Endothelial cell of umbilical vein (primary cell): ENCODE results near the gene RBSN. TPM values are rescaled to one million over a fixed set of nuclear protein-coding genes. Genes with fewer than 3 reads are reported as not detected.
A peak's percentile ranks its signal among the peaks of the same experiment; 100 is the strongest.

Source experiments
- BruUV-seq: library from RNA; stranded (reverse); fragments of 400-500 nt; replicated peaks from 2 replicates; lab custom pipeline; 2021; lab: Mats Ljungman, UMichigan
- CTCF ChIA-PET: fragments of 300-600, 350-600 bp; sonication (Branson Sonifier 250); formaldehyde crosslinking; loops from one replicate; lab custom pipeline; 2021; ENCODE audit warnings: antibody characterized with exemption, inconsistent platforms; lab: Charles Lee
- POLR2A ChIA-PET: fragments of 300-600, 350-600 bp; sonication (Branson Sonifier 250); formaldehyde crosslinking; loops from one replicate; lab custom pipeline; 2021; ENCODE audit warnings: antibody characterized with exemption, inconsistent platforms; lab: Charles Lee
- DNase-seq: peaks from one replicate; pipeline ENCODE4 v3.0.0-alpha.2; 2011; ENCODE audit warnings: low read depth, low spot score
- FAIRE-seq: peaks from 2 replicates; lab custom pipeline; 2011; peaks lifted over from hg19 to GRCh38; lab: Jason Lieb, UNC
- H2AFZ ChIP-seq: 2 replicates; pipeline ENCODE4 v1.6.0; 2012; ENCODE audit warnings: low read depth, low read length, control low read depth, inconsistent platforms
- H3K27ac ChIP-seq: 2 replicates; pipeline ENCODE4 v1.5.1; 2011; ENCODE audit warnings: low read depth, mild to moderate bottlenecking, control low read depth, low read length, moderate library complexity; ENCODE audit not compliant: insufficient read depth
- H3K27me3 ChIP-seq, 2 experiments: 2 replicates each; pipeline versions ENCODE4 v1.6.0 to v1.6.1; 2011; ENCODE audit warnings: low read length in 2 of 2, mixed read lengths in 1 of 2; ENCODE audit not compliant: control insufficient read depth in 2 of 2, insufficient read depth in 2 of 2
- H3K36me3 ChIP-seq, 2 experiments: 2 replicates in 1 of 2; 3 replicates in 1 of 2; pipeline ENCODE4 v1.5.1; 2011; ENCODE audit warnings: low read length in 2 of 2, mild to moderate bottlenecking in 1 of 2, moderate library complexity in 1 of 2; ENCODE audit not compliant: control insufficient read depth in 2 of 2, insufficient read depth in 2 of 2; ENCODE audit errors: extremely low read depth in 1 of 2
- H3K4me1 ChIP-seq: 3 replicates; pipeline ENCODE4 v1.5.1; 2011; ENCODE audit warnings: mild to moderate bottlenecking, low read length; ENCODE audit not compliant: control insufficient read depth, insufficient read depth; ENCODE audit errors: extremely low read depth
- H3K4me2 ChIP-seq: 2 replicates; pipeline ENCODE4 v1.6.1; 2011; ENCODE audit warnings: low read length, control low read depth, mixed read lengths; ENCODE audit not compliant: insufficient read depth
- H3K4me3 ChIP-seq, 3 experiments: fragments of 200-600 bp in 1 of 3; sonication (generic), shearing (Covaris generic) in 1 of 3; replicated peaks in 1 of 3; 2 replicates each; pipeline ENCODE4 v1.5.1; 2011 to 2016; ENCODE audit warnings: control low read depth in 3 of 3, low read length in 3 of 3, mild to moderate bottlenecking in 2 of 3, inconsistent platforms in 1 of 3, low read depth in 1 of 3, moderate library complexity in 1 of 3; ENCODE audit not compliant: insufficient read depth in 1 of 3
- H3K79me2 ChIP-seq: 2 replicates; pipeline ENCODE4 v1.6.0; 2012; ENCODE audit warnings: low read length, inconsistent platforms; ENCODE audit not compliant: control insufficient read depth, insufficient read depth
- H3K9ac ChIP-seq: replicated peaks from 2 replicates; pipeline ENCODE3; 2011; ENCODE audit warnings: low read length, control low read depth; ENCODE audit not compliant: insufficient read depth; ENCODE audit errors: extremely low read depth
- H3K9me1 ChIP-seq: replicated peaks from 3 replicates; pipeline ENCODE4 v1.6.0; 2011; ENCODE audit warnings: mild to moderate bottlenecking, low read length; ENCODE audit not compliant: control insufficient read depth, insufficient read depth; ENCODE audit errors: extremely low read depth
- H3K9me3 ChIP-seq: replicated peaks from 2 replicates; pipeline ENCODE4 v1.5.1; 2012; ENCODE audit warnings: low read length, inconsistent platforms; ENCODE audit not compliant: control insufficient read depth, insufficient read depth
- H4K20me1 ChIP-seq: replicated peaks from 2 replicates; pipeline ENCODE3; 2011; ENCODE audit warnings: mild to moderate bottlenecking, low read length; ENCODE audit not compliant: control insufficient read depth, insufficient read depth; ENCODE audit errors: extremely low read depth
- EZH2 ChIP-seq: IDR thresholded peaks from 2 replicates; pipeline ENCODE4 v1.6.1; 2012; ENCODE audit warnings: borderline replicate concordance, low read depth, mild to moderate bottlenecking, moderate library complexity, low read length, inconsistent platforms; ENCODE audit not compliant: severe bottlenecking
- FOS ChIP-seq: IDR thresholded peaks from 2 replicates; pipeline ENCODE4 v1.6.1; 2011; ENCODE audit warnings: mild to moderate bottlenecking, low read length, moderate library complexity, borderline replicate concordance; ENCODE audit not compliant: insufficient read depth
- GATA2 ChIP-seq: IDR thresholded peaks from 2 replicates; pipeline ENCODE4 v1.7.0; 2011; ENCODE audit warnings: low read depth, mild to moderate bottlenecking, moderate library complexity, mixed read lengths, low read length; ENCODE audit not compliant: insufficient read length, insufficient read depth
- JUN ChIP-seq: IDR thresholded peaks from 2 replicates; pipeline ENCODE4 v1.6.1; 2011; ENCODE audit warnings: borderline replicate concordance, low read depth; ENCODE audit not compliant: insufficient read length, insufficient read depth
- MYC ChIP-seq: IDR thresholded peaks from one replicate; pipeline ENCODE4 v1.6.1; 2011; ENCODE audit warnings: mild to moderate bottlenecking, low read depth, low read length
- POLR2A ChIP-seq: IDR thresholded peaks from 2 replicates; pipeline ENCODE4 v1.6.1; 2012; ENCODE audit warnings: low read depth, mild to moderate bottlenecking, control low read depth, low read length
- POLR2AphosphoS5 ChIP-seq: IDR thresholded peaks from 2 replicates; pipeline ENCODE4 v1.6.1; 2012; ENCODE audit warnings: low read depth, mild to moderate bottlenecking, control low read depth, low read length, moderate library complexity; ENCODE audit not compliant: insufficient read depth
- dilution Hi-C: fragments of 300-500 bp; cut with MboI; formaldehyde crosslinking; loops from one replicate; pipeline ENCODE4 v1.15.0; 2019; ENCODE audit warnings: low sequenced_read_pairs; ENCODE audit not compliant: extremely low pct_ligation_motif_present
- intact Hi-C: fragments of 100-400 bp; cut with micrococcal nuclease; formaldehyde crosslinking; loops from one replicate; pipeline ENCODE4 v1.10.0; 2022
- polyA plus RNA-seq, 4 experiments: library from polyadenylated mRNA; depleted of rRNA in 3 of 4; stranded (reverse) in 3 of 4; unstranded in 1 of 4; fragments of >200 nt; gene quantifications; 2 replicates each; pipeline versions ENCODE4 v1.2.1 to v1.2.3, GENCODE V29; 2011 to 2012; ENCODE audit warnings: missing spikeins in 1 of 4
- total RNA-seq: library from RNA; stranded (reverse); gene quantifications from 2 replicates; pipeline ENCODE4 v1.2.3, GENCODE V29; 2021
- TF ChIP-seq, protein P1 (sequence below): IDR thresholded peaks from 2 replicates; pipeline ENCODE4 v1.6.1; 2011; ENCODE audit not compliant: insufficient read depth, insufficient read length
- TF ChIP-seq, protein P2 (sequence below), 2 donors: IDR thresholded peaks; 1 replicate in 1 of 2; 2 replicates in 1 of 2; pipeline ENCODE4 v1.5.1; 2011; ENCODE audit warnings: low read length in 2 of 2, mild to moderate bottlenecking in 2 of 2, moderate library complexity in 2 of 2, control low read depth in 1 of 2, inconsistent platforms in 1 of 2, low read depth in 1 of 2; ENCODE audit not compliant: insufficient read depth in 1 of 2; ENCODE audit errors: extremely low read depth in 1 of 2

Gene RBSN
- total and polyA plus RNA-seq, 2 donors (not counting 3 experiments of a cell fraction or from before 2014, with no cell fraction given) = 6.7 to 23.6 TPM

DNA sequence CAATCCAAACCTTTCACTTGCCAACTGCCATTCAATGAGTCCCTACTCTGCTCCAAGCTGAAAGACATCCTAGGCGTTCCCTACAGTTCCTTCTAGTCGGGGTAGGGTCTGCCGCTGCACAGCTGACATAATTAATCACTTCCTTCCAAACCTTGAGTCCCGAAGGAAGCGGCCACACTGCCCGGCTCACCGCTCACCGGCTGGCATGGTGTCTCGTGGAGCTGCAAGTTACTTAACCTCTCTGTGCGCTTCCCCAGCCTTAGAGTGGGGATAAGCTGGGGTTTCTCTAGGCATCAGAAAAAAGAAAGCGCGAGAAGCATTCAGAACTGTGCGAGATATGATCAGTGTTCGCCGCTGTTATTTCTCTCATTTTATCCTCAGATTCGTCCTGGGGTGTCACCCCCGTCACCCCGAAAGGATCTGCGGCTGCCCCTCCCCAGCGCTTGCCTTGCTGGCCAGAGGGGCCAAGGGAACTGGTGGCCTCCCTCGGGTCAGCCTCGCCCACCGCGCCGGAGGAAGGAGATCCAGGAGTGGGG, 34.6 kb downstream of the RBSN start:
- no peak for TF ChIP-seq FOS
- TF ChIP-seq, protein P1, sequence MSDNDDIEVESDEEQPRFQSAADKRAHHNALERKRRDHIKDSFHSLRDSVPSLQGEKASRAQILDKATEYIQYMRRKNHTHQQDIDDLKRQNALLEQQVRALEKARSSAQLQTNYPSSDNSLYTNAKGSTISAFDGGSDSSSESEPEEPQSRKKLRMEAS = no peak
- no peak for TF ChIP-seq JUN
- TF ChIP-seq POLR2AphosphoS5 = peak; percentile 55
- TF ChIP-seq, protein P2, sequence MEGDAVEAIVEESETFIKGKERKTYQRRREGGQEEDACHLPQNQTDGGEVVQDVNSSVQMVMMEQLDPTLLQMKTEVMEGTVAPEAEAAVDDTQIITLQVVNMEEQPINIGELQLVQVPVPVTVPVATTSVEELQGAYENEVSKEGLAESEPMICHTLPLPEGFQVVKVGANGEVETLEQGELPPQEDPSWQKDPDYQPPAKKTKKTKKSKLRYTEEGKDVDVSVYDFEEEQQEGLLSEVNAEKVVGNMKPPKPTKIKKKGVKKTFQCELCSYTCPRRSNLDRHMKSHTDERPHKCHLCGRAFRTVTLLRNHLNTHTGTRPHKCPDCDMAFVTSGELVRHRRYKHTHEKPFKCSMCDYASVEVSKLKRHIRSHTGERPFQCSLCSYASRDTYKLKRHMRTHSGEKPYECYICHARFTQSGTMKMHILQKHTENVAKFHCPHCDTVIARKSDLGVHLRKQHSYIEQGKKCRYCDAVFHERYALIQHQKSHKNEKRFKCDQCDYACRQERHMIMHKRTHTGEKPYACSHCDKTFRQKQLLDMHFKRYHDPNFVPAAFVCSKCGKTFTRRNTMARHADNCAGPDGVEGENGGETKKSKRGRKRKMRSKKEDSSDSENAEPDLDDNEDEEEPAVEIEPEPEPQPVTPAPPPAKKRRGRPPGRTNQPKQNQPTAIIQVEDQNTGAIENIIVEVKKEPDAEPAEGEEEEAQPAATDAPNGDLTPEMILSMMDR (IDR thresholded peaks at IDR 0.05; ENCODE audit: extremely low read depth in 1 of 2, insufficient read depth in 1 of 2, low read depth in 1 of 2, low read length in 2 of 2) = no peak
- no peak for TF ChIP-seq GATA2
- TF ChIP-seq EZH2 = no peak
- no peak for TF ChIP-seq MYC
- TF ChIP-seq POLR2A = peak; percentile 49
- Histone ChIP-seq H3K27ac (peak overlapping the region; percentile 42), H2AFZ (peak overlapping the region; percentile 39), H3K4me3 (peak overlapping the region; percentile 40 to 71 (median 66)), H4K20me1 (no peaks in the 10 kb centered on the region), H3K36me3 (no peaks in the 10 kb centered on the region), H3K4me2 (peak overlapping the region; percentile 52), H3K4me1 (peaks cover 10% of the 10 kb centered on the region), H3K9me1 (no peaks in the 10 kb centered on the region), H3K27me3 (no peaks in the 10 kb centered on the region), H3K9me3 (no peaks in the 10 kb centered on the region), H3K79me2 (peaks cover 29% of the 10 kb centered on the region), H3K9ac (peak overlapping the region; percentile 79)
- DNase-seq = peak; percentile 61
- ChIA-PET POLR2A (no interaction called here), CTCF (interaction anchor here (1.0 to 1.7 kb wide), 4 partner anchors 13 to 35 kb away, joined by 3 to 17 read pairs (median 6); partner anchors contain the start of gene RBSN)
- peak; percentile 90 for FAIRE-seq
- intact Hi-C loops (loop anchor here (2.0 kb wide), 1 partner anchor 14 kb away; no protein-coding TSS in a partner anchor), dilution Hi-C loops (no loop called here)
- BruUV-seq = TSS peak; percentile 79
